Activated CD4-positive, alpha-beta T cell treated with anti-CD3 and anti-CD28 coated beads, Interleukin-2, amount 50 U/mL, for 16 hours (primary cell): ENCODE measurements around the gene MYO7A.
A peak's percentile ranks its signal among the peaks of the same experiment; 100 is the strongest.

ENCODE experiments used
- DNase-seq: peaks from one replicate; pipeline ENCODE4 v3.0.0-alpha.2; 2020

Gene MYO7A

GRCh38 chr11:77127920-77128691 lies at the start of gene MYO7A:
Gene MYO7A, plus strand, starts transcription at chr11:77128246. Its CDS starts 2,389 bp downstream, at chr11:77130635.
- no peak for DNase-seq

- no peak for DNase-seq
Observed at GRCh38 chr11:77079666-77080065, 48.4 kb upstream of the MYO7A start.

GRCh38 chr11:77080643-77081210 lies 47.3 kb upstream of the MYO7A start:
- no peak for DNase-seq

- DNase-seq: no peak
Observed at GRCh38 chr11:77081381-77081851, 46.6 kb upstream of the MYO7A start.

- DNase-seq: no peak
Observed at GRCh38 chr11:77081976-77082836, 45.8 kb upstream of the MYO7A start.

GRCh38 chr11:77082838-77083565 lies 45.0 kb upstream of the MYO7A start:
- peak; percentile 46 for DNase-seq

GRCh38 chr11:77083566-77084245 lies 44.3 kb upstream of the MYO7A start:
- DNase-seq: no peak

GRCh38 chr11:77084581-77085191 lies 43.4 kb upstream of the MYO7A start:
- no peak for DNase-seq

- no peak for DNase-seq
Observed at GRCh38 chr11:77085652-77086051, 42.4 kb upstream of the MYO7A start.

GRCh38 chr11:77086521-77087472 lies 41.2 kb upstream of the MYO7A start:
- DNase-seq: no peak

- no peak for DNase-seq
Observed at GRCh38 chr11:77087723-77088225, 40.3 kb upstream of the MYO7A start.

GRCh38 chr11:77088236-77089003 lies 39.6 kb upstream of the MYO7A start:
- DNase-seq: no peak

GRCh38 chr11:77089004-77089545 lies 39.0 kb upstream of the MYO7A start:
- no peak for DNase-seq

GRCh38 chr11:77090046-77090372 lies 38.0 kb upstream of the MYO7A start:
- no peak for DNase-seq

- DNase-seq: no peak
Observed at GRCh38 chr11:77090373-77091111, 37.5 kb upstream of the MYO7A start.

GRCh38 chr11:77091146-77091940 lies 36.7 kb upstream of the MYO7A start:
- peak; percentile 78 for DNase-seq

- DNase-seq: no peak
Observed at GRCh38 chr11:77092382-77092781, 35.7 kb upstream of the MYO7A start.
